GM23248 (cell line): Measurements from ENCODE around the gene CORO2B. TPM values are rescaled to one million over a fixed set of nuclear protein-coding genes. Genes with fewer than 3 reads are reported as not detected.

Source experiments
- DNase-seq: peaks from one replicate; pipeline ENCODE4 v3.0.0-alpha.2; 2015
- H2AFZ ChIP-seq: fragments of 200-600 bp; sonication (generic); 2 replicates; pipeline ENCODE4 v1.6.1; 2016; ENCODE audit warnings: antibody characterized with exemption
- H3F3A ChIP-seq: fragments of 200-600 bp; sonication (generic); 2 replicates; pipeline ENCODE4 v1.6.1; 2016; ENCODE audit warnings: mild to moderate bottlenecking, antibody characterized with exemption, mixed run types; ENCODE audit not compliant: insufficient read depth
- H3K27ac ChIP-seq: fragments of 200-600 bp; sonication (generic); 2 replicates; pipeline ENCODE4 v1.5.1; 2016; ENCODE audit warnings: mild to moderate bottlenecking
- H3K27me3 ChIP-seq: fragments of 200-600 bp; sonication (generic); replicated peaks from 2 replicates; pipeline ENCODE4 v1.6.1; 2016; ENCODE audit warnings: mild to moderate bottlenecking; ENCODE audit not compliant: insufficient read depth
- H3K36me3 ChIP-seq: fragments of 200-600 bp; sonication (generic); 2 replicates; pipeline ENCODE4 v1.6.1; 2016; ENCODE audit warnings: low read depth, mild to moderate bottlenecking
- H3K4me1 ChIP-seq: fragments of 200-600 bp; sonication (generic); 2 replicates; pipeline ENCODE4 v1.6.1; 2016; ENCODE audit warnings: mild to moderate bottlenecking; ENCODE audit not compliant: insufficient read depth
- H3K4me2 ChIP-seq: fragments of 200-600 bp; sonication (generic); one replicate; pipeline ENCODE4 v1.6.1; 2016; ENCODE audit warnings: mild to moderate bottlenecking; ENCODE audit not compliant: unreplicated experiment
- H3K4me3 ChIP-seq: fragments of 200-600 bp; sonication (generic); 2 replicates; pipeline ENCODE4 v1.5.1; 2016; ENCODE audit warnings: mild to moderate bottlenecking
- H3K79me2 ChIP-seq: fragments of 200-600 bp; sonication (generic); 2 replicates; pipeline ENCODE4 v1.6.1; 2016; ENCODE audit warnings: mild to moderate bottlenecking; ENCODE audit not compliant: insufficient read depth
- H3K9ac ChIP-seq: fragments of 200-600 bp; sonication (generic); 2 replicates; pipeline ENCODE4 v1.6.1; 2016; ENCODE audit warnings: mild to moderate bottlenecking
- H3K9me2 ChIP-seq: fragments of 200-600 bp; sonication (generic); 2 replicates; pipeline ENCODE4 v1.6.1; 2016; ENCODE audit warnings: mixed run types, mild to moderate bottlenecking, moderate library complexity; ENCODE audit not compliant: insufficient read depth
- H3K9me3 ChIP-seq: fragments of 200-600 bp; sonication (generic); one replicate; pipeline ENCODE4 v1.6.1; 2017; ENCODE audit warnings: low read depth
- H4K20me1 ChIP-seq: fragments of 200-600 bp; sonication (generic); 2 replicates; pipeline ENCODE4 v1.6.0; 2016; ENCODE audit not compliant: insufficient read depth
- EZH2 ChIP-seq: fragments of 200-600 bp; sonication (generic); IDR thresholded peaks from 2 replicates; pipeline ENCODE4 v1.6.1; 2018; ENCODE audit warnings: antibody characterized with exemption, mild to moderate bottlenecking; ENCODE audit not compliant: insufficient read depth, poor library complexity, severe bottlenecking
- EZH2phosphoT487 ChIP-seq: fragments of 200-600 bp; sonication (generic); IDR thresholded peaks from 2 replicates; pipeline ENCODE4 v1.6.1; 2018; ENCODE audit warnings: antibody characterized with exemption, moderate library complexity, mild to moderate bottlenecking, low read depth; ENCODE audit not compliant: insufficient read depth
- WGBS, 2 experiments: methylation state at CpG; one replicate each; pipeline ENCODE4 v1.1.6; 2015 to 2017; ENCODE audit warnings: low lambda C conversion rate in 2 of 2, low coverage in 1 of 2; ENCODE audit errors: missing lambda C conversion rate in 2 of 2; 5-methylcytosine and 5-hydroxymethylcytosine counted together
- in situ Hi-C: fragments of 300-500 bp; cut with MboI; formaldehyde crosslinking; loops from 2 replicates; pipeline ENCODE4 v1.15.0; 2020
- polyA plus RNA-seq: library from polyadenylated mRNA; unstranded; fragments of >200 nt; fragmentation: Nextera tagmentation; extraction: Ambion mirVana; gene quantifications from 2 replicates; pipeline ENCODE4 v1.2.1, GENCODE V29; 2016
- total RNA-seq: library from RNA; depleted of rRNA; stranded (reverse); fragments of >200 nt; shearing (Covaris generic); gene quantifications from 2 replicates; pipeline ENCODE4 v1.2.3, GENCODE V29; 2014

The CORO2B gene
- total and polyA plus RNA-seq, 2 experiments from 2014 or later = 2.7 to 7.7 TPM

- H3K27ac ChIP-seq = no peak overlapping the region
- H3K9ac ChIP-seq = no peak overlapping the region
- H3K9me3 ChIP-seq = no peaks in the 10 kb centered on the region
- 69 to 81% methylated on average over 11 of the region's 11 CpGs for WGBS, 2 experiments
- no peaks in the 10 kb centered on the region for H3K4me1 ChIP-seq
- no peaks in the 10 kb centered on the region for H4K20me1 ChIP-seq
- no peaks in the 10 kb centered on the region for H3F3A ChIP-seq
- no peaks in the 10 kb centered on the region for H3K27me3 ChIP-seq
- DNase-seq = no peak
- H3K36me3 ChIP-seq = no peaks in the 10 kb centered on the region
- TF ChIP-seq EZH2 = no peak
- TF ChIP-seq EZH2phosphoT487 = no peak
- no peak overlapping the region for H3K4me2 ChIP-seq
- no peaks in the 10 kb centered on the region for H3K9me2 ChIP-seq
- in situ Hi-C loops = no loop called here
- H2AFZ ChIP-seq = no peak overlapping the region
- H3K79me2 ChIP-seq = no peaks in the 10 kb centered on the region
- no peak overlapping the region for H3K4me3 ChIP-seq
These were observed 90.3 kb downstream of the CORO2B start for GRCh38 chr15:68668926-68669600.

DNA sequence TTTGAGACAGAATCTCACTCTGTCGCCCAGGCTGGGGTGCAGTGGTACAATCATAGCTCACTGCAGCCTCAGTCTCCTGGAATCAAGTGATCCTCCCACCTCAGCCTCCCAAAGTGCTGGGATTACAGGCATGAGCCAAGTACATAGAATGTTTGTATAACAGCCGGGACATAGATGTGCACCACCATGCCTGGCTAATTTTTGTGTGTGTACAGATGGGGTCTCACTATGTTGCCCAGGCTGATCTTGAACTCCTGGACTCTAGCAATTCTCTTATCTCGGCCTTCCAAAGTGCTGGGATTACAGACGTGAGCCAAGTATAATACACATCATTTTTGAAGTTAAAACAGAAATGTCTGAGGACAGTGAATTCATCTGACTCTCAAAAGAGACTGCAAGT is 93.5 kb downstream of the CORO2B start:
- H3K4me1 ChIP-seq = no peaks in the 10 kb centered on the region
- H3K27ac ChIP-seq = no peak overlapping the region
- H3K9me2 ChIP-seq = no peaks in the 10 kb centered on the region
- H4K20me1 ChIP-seq = no peaks in the 10 kb centered on the region
- H3K9ac ChIP-seq = no peak overlapping the region
- 67 to 69% methylated on average over 4 of the region's 4 CpGs for WGBS, 2 experiments
- H2AFZ ChIP-seq = no peak overlapping the region
- H3K4me3 ChIP-seq = no peak overlapping the region
- in situ Hi-C loops = loop anchor here (10.0 kb wide), 1 partner anchor 63 kb away; no protein-coding TSS in a partner anchor
- H3F3A ChIP-seq = no peaks in the 10 kb centered on the region
- no peaks in the 10 kb centered on the region for H3K36me3 ChIP-seq
- no peaks in the 10 kb centered on the region for H3K27me3 ChIP-seq
- no peaks in the 10 kb centered on the region for H3K79me2 ChIP-seq
- H3K9me3 ChIP-seq = no peaks in the 10 kb centered on the region
- TF ChIP-seq EZH2 = no peak
- H3K4me2 ChIP-seq = no peak overlapping the region
- no peak for DNase-seq

DNA sequence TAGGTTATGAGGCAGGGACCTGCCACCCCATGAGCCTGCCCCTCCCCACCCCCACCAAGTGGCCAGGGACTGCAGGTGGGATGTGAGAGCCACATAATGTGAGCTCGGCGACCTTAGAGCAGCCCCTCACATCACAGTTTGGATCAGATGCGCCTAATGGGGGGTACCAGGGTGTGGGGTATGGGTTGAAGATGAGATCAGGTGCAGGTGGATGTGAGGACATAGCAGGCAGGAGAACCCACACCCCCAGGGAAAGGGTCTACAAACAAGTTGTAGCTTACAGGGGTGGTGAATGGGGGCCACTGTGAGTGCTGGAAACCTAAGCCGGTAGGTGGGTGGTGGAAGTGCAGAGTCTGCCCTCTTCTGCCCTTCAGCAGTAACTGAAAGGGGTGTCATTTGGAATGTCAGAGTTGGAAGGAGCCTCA is 94.0 kb downstream of the CORO2B start:
- H3K4me3 ChIP-seq = no peak overlapping the region
- no peaks in the 10 kb centered on the region for H4K20me1 ChIP-seq
- H3K4me1 ChIP-seq = no peaks in the 10 kb centered on the region
- H3K79me2 ChIP-seq = no peaks in the 10 kb centered on the region
- no peaks in the 10 kb centered on the region for H3K36me3 ChIP-seq
- TF ChIP-seq EZH2 (no peak), EZH2phosphoT487 (no peak)
- no peak overlapping the region for H3K4me2 ChIP-seq
- H3F3A ChIP-seq = no peaks in the 10 kb centered on the region
- DNase-seq = peak; percentile 28
- H2AFZ ChIP-seq = no peak overlapping the region
- 72 to 83% methylated on average over 4 of the region's 4 CpGs for WGBS, 2 experiments
- no peaks in the 10 kb centered on the region for H3K9me3 ChIP-seq
- H3K9ac ChIP-seq = no peak overlapping the region
- in situ Hi-C loops = loop anchor here (10.0 kb wide), 1 partner anchor 62 kb away; no protein-coding TSS in a partner anchor
- H3K9me2 ChIP-seq = no peaks in the 10 kb centered on the region
- H3K27me3 ChIP-seq = no peaks in the 10 kb centered on the region
- no peak overlapping the region for H3K27ac ChIP-seq

DNA sequence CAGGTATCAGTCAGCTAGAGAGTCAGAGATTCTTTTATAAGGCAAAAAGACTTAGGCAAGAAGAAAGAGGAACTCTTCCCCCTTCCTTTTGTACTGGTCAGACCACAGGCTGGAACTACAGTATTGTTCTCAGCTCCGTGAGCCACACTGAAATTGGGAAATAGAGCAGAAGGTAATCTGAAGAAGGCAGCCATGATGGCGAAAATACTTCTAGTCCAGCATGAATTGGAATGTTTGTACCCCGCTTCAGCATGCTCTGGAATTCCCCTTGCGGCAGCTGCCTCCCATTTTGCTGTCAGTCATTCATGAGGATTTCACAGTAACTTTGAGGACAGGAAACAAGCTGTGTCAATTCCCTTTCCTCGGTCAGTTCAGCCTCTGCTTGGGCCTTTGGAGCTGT is 96.2 kb downstream of the CORO2B start:
- H4K20me1 ChIP-seq = no peaks in the 10 kb centered on the region
- H3K9me3 ChIP-seq = no peaks in the 10 kb centered on the region
- no peak overlapping the region for H3K4me3 ChIP-seq
- no peak overlapping the region for H3K9ac ChIP-seq
- no peak overlapping the region for H3K27ac ChIP-seq
- DNase-seq = no peak
- H3K4me2 ChIP-seq = no peak overlapping the region
- H3K9me2 ChIP-seq = no peaks in the 10 kb centered on the region
- no peak for TF ChIP-seq EZH2phosphoT487
- TF ChIP-seq EZH2 = no peak
- H3K4me1 ChIP-seq = no peaks in the 10 kb centered on the region
- WGBS, 2 experiments = 94 to 96% methylated on average over 5 of the region's 5 CpGs
- H3K27me3 ChIP-seq = no peaks in the 10 kb centered on the region
- no peak overlapping the region for H2AFZ ChIP-seq
- H3F3A ChIP-seq = no peaks in the 10 kb centered on the region
- H3K79me2 ChIP-seq = no peaks in the 10 kb centered on the region
- in situ Hi-C loops = loop anchor here (5.0 to 10.0 kb wide), 2 partner anchors 60 to 123 kb away; no protein-coding TSS in a partner anchor
- H3K36me3 ChIP-seq = no peaks in the 10 kb centered on the region
